PC-3 (cell line): ENCODE results near the gene MAP7D1.

Experiments used
- CTCF ChIP-seq: fragments of 300-600 bp; sonication (generic); conservative IDR thresholded peaks from 2 replicates; pipeline ENCODE4 v1.5.1; 2017; ENCODE audit warnings: antibody characterized with exemption, low read depth, mild to moderate bottlenecking, low read length
- EZH2 ChIP-seq: fragments of 300-600 bp; sonication (generic); IDR thresholded peaks from one replicate; pipeline ENCODE4 v1.6.1; 2017; ENCODE audit warnings: antibody characterized with exemption, mild to moderate bottlenecking, low read length; ENCODE audit not compliant: unreplicated experiment
- EZH2phosphoT487 ChIP-seq: fragments of 300-600 bp; sonication (generic); IDR thresholded peaks from 2 replicates; pipeline ENCODE4 v1.6.1; 2018; ENCODE audit warnings: mild to moderate bottlenecking, antibody characterized with exemption, low read length, borderline replicate concordance

GRCh38 chr1:36183309-36183856 is 27.4 kb downstream of the MAP7D1 start:
- no peak for TF ChIP-seq CTCF
- TF ChIP-seq EZH2phosphoT487: no peak
- TF ChIP-seq EZH2: no peak
